Measurements from ENCODE around the gene BICRA.
"Not testable (repeated sequence)": the region's sequence is repeated elsewhere in the genome, so short reads cannot be mapped to it uniquely, and the experiment has no call there.

The BICRA gene

GRCh38 chr19:47663911-47664771 is 55.2 kb downstream of the BICRA start:
- DNase-seq (ENCODE audit: low spot score): no peak

DNA sequence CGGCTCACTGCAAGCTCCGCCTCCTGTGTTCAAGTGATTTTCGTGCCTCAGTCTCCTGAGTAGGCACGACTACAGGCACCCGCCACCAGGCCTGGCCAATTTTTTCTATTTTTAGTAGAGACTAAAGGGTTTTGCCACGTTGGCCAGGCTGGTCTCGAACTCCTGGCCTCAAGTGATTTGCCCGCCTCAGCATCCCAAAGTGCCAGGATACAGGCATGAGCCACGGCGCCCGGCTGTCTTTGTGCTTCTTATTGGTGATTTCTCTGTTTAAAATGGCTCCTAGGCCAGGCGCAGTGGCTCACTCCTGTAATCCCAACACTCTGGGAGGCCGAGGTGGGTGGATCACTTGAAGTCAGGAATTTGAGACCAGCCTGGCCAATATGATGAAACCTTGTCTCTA is 59.6 kb downstream of the BICRA start:
- not testable (repeated sequence) for DNase-seq (ENCODE audit: low spot score)

- no peak for DNase-seq (ENCODE audit: low spot score)
Measured at GRCh38 chr19:47670736-47671135, 61.8 kb downstream of the BICRA start.

DNA sequence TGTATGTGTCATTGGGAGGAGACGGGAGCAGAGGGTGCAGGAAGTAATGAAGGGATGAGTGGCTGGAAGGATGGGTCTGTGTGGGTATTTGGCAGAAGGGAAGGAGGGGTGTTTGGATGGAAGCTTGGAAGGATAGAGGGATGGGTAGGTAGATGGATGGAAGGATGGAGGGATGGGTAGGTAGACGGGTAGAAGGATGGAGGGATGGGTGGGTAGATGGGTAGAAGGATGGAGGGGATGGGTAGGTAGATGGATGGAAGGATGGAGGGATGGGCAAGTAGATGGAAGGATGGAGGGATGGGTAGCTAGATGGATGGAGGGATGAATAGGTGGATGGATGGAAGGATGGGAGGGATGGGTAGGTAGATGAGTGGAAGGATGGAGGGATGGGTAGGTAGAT is 62.6 kb downstream of the BICRA start:
- DNase-seq (ENCODE audit: low spot score): no peak

- DNase-seq (ENCODE audit: low spot score): no peak
Measured at GRCh38 chr19:47673426-47673825, 64.5 kb downstream of the BICRA start.

GRCh38 chr19:47674548-47674947 is 65.6 kb downstream of the BICRA start:
- no peak for DNase-seq (ENCODE audit: low spot score)

- no peak for DNase-seq (ENCODE audit: low spot score)
Measured at GRCh38 chr19:47675271-47675670, 66.3 kb downstream of the BICRA start.

- DNase-seq (ENCODE audit: low spot score): no peak
Measured at GRCh38 chr19:47675859-47676258, 66.9 kb downstream of the BICRA start.

- no peak for DNase-seq (ENCODE audit: low spot score)
Measured at GRCh38 chr19:47676811-47677210, 67.9 kb downstream of the BICRA start.

- DNase-seq (ENCODE audit: low spot score): no peak
Measured at GRCh38 chr19:47679251-47679900, 70.4 kb downstream of the BICRA start.

- DNase-seq (ENCODE audit: low spot score): no peak
Measured at GRCh38 chr19:47679922-47680857, 71.3 kb downstream of the BICRA start.

DNA sequence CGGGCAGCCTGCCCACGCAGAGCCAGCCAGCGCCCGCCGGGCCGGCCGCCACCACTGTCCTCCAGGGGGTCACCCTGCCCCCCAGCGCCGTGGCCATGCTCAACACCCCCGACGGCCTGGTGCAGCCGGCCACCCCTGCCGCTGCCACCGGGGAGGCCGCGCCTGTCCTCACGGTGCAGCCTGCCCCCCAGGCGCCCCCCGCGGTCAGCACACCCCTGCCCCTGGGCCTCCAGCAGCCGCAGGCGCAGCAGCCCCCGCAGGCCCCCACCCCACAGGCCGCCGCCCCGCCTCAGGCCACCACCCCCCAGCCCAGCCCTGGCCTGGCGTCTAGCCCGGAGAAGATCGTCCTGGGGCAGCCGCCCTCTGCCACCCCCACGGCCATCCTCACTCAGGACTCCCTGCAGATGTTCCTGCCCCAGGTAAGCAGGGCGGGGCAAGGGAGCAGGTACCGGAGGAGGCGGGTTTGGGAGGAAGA is 72.0 kb downstream of the BICRA start:
- no peak for DNase-seq (ENCODE audit: low spot score)

GRCh38 chr19:47681388-47681787 is 72.5 kb downstream of the BICRA start:
- DNase-seq (ENCODE audit: low spot score): no peak

- no peak for DNase-seq (ENCODE audit: low spot score)
Measured at GRCh38 chr19:47681936-47682335, 73.0 kb downstream of the BICRA start.

GRCh38 chr19:47682939-47683338 is 74.0 kb downstream of the BICRA start:
- DNase-seq (ENCODE audit: low spot score): peak; percentile 35

GRCh38 chr19:47686679-47687450 is 77.9 kb downstream of the BICRA start:
- no peak for DNase-seq (ENCODE audit: low spot score)

DNA sequence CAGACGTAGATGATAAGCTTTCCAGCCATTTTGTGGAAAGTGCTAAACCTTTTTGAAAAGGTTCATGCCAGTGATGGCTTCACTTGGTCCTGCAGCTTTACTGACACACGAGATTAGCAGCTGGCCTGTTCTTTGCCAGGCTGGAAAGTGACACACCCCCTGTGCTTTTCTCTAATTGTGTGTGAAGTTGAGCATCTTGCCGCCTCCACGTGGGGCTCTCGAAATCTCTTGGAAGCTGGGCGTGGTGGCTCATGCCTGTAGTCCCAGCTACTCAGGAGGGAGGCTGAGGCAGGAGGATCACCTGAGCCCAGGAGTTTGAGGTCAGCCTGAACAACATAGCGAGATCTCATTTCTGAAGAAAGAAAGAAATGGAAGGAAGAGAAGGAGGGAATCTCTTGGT is 79.0 kb downstream of the BICRA start:
- no peak for DNase-seq (ENCODE audit: low spot score)

DNA sequence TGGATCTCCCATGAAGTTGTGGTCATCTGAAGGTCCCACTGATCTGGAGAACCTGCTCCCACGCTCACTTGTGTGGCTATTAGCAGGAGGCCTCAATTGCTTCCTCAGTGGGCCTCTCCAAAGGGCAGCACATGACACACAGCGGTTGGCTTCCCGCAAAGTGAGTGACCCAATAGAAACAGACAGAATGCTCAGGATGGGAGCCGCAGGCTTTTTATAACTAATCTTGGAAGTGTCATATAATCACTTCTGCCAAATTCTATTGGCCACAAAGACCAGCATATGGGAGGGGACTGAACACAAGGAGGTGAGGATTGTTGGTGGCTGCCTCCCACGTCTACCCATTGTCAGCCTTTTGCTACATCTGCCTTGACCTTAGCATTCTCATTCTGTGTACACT is 82.2 kb downstream of the BICRA start:
- no peak for DNase-seq (ENCODE audit: low spot score)

- DNase-seq (ENCODE audit: low spot score): no peak
Measured at GRCh38 chr19:47691782-47692181, 82.8 kb downstream of the BICRA start.

DNA sequence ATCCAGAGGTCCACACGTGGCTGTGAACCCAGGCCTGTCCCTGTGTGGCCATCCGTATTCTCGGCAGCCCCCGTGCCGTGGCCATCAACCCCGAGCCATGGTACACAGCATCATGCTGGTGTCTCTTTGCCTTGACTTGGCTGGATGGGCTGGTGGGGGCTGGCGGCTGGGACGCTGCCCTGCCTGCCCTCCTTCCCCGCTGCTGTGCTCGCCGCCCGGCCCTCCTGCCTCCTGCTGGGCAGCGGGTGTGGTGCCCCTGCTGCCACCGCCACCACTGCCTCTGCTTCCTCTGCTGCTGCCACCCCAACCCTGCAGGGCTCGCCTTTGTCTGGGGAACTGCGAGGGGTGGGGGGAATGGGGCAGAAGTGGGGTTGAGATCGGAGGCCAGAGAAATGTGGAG is 84.6 kb downstream of the BICRA start:
- DNase-seq (ENCODE audit: low spot score): no peak

GRCh38 chr19:47693903-47694302 is 85.0 kb downstream of the BICRA start:
- DNase-seq (ENCODE audit: low spot score): no peak
